Lower lobe of right lung (tissue), 2 donors: Measurements from ENCODE around the gene MACROD2. TPM values are rescaled to one million over a fixed set of nuclear protein-coding genes. Genes with fewer than 3 reads are reported as not detected.
A peak's percentile ranks its signal among the peaks of the same experiment; 100 is the strongest.
"Not testable (repeated sequence)": the region's sequence is repeated elsewhere in the genome, so short reads cannot be mapped to it uniquely, and the experiment has no call there.

Source experiments
- ATAC-seq, 2 donors: fragments of 200-7000 bp; cut with Tn5 transposase; one replicate each; pipeline ENCODE4 v1.9.1; 2020 to 2022; ENCODE audit warnings: mild to moderate bottlenecking in 2 of 2, moderate library complexity in 2 of 2
- DNase-seq: peaks from one replicate; pipeline ENCODE4 v3.0.0-alpha.2; 2020
- H3K27ac ChIP-seq: fragments of 200-600 bp; one replicate; pipeline ENCODE4 v1.8.0; 2022
- H3K27me3 ChIP-seq: fragments of 200-600 bp; one replicate; pipeline ENCODE4 v1.8.0; 2022; ENCODE audit warnings: low read depth
- H3K36me3 ChIP-seq: fragments of 200-600 bp; one replicate; pipeline ENCODE4 v1.8.0; 2022; ENCODE audit warnings: mild to moderate bottlenecking
- H3K4me1 ChIP-seq: fragments of 200-600 bp; one replicate; pipeline ENCODE4 v1.8.0; 2022
- H3K4me3 ChIP-seq: fragments of 200-600 bp; one replicate; pipeline ENCODE4 v1.8.0; 2022; ENCODE audit warnings: mild to moderate bottlenecking
- H3K9me3 ChIP-seq: fragments of 200-600 bp; one replicate; pipeline ENCODE4 v1.8.0; 2022
- CTCF ChIP-seq: fragments of 200-600 bp; IDR thresholded peaks from one replicate; pipeline ENCODE4 v1.8.0; 2022; ENCODE audit warnings: antibody characterized with exemption, mild to moderate bottlenecking
- intact Hi-C: fragments of 100-400 bp; cut with DNase I; formaldehyde crosslinking; loops from one replicate; pipeline ENCODE4 v1.11.0; 2022
- total RNA-seq: library from RNA; stranded (reverse); fragmentation: NEBNext Ultra II Directional; extraction: Animal tissue kit (Norgen Biotek cat#: 25700); gene quantifications from one replicate; pipeline ENCODE4 v1.2.1, GENCODE V29; 2021
- donor health status: DM: no; HTN: yes; CAD: no; lungs with severe emphysema.

Gene MACROD2
- total RNA-seq, 1 donor from 2014 or later: 73.0 TPM

- DNase-seq: no peak
- Histone ChIP-seq H3K4me3 (no peak overlapping the region), H3K27me3 (no peaks in the 10 kb centered on the region), H3K9me3 (no peaks in the 10 kb centered on the region), H3K4me1 (no peaks in the 10 kb centered on the region), H3K36me3 (no peaks in the 10 kb centered on the region), H3K27ac (no peak overlapping the region)
- intact Hi-C loops: no loop called here
- no peak for TF ChIP-seq CTCF
- no peak for ATAC-seq
Observed at GRCh38 chr20:13984211-13984610, 11.1 kb upstream of the MACROD2 start.

DNA sequence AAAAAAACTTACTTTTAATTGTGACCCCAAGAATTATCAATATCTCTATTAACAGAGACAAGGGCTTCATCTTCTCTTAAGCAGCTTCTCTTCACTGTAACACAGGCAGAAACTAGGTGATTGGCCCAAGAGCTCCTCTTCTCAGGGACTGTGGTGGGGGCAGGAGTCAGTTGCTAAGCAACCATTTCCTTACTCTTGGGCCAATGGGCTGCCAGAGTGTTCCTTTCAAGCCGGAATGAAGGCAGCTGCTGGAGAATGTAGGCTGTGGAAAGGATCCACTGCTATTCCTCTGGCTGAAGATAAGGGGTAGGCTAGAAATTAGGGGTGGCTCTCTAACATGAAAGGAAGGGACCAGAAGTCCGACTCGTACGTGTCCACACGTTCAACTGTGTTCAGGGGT lies 4.9 kb upstream of the MACROD2 start, which contains the start of gene SEL1L2:
Gene SEL1L2 (minus strand): TSS at position 150 of the 400 bp plus-strand sequence. CDS start 80 bp downstream, at position 70.
- Histone ChIP-seq H3K27ac (no peak within 1 kb of the TSS), H3K36me3 (no peaks in the 10 kb centered on the region), H3K4me3 (no peak within 1 kb of the TSS), H3K9me3 (peaks cover 16% of the 10 kb centered on the region), H3K27me3 (peaks cover 6% of the 10 kb centered on the region), H3K4me1 (no peaks in the 10 kb centered on the region)
- DNase-seq: no peak
- no peak for ATAC-seq
- intact Hi-C loops: no loop called here
- TF ChIP-seq CTCF: no peak

GRCh38 chr20:13991311-13991710 lies 4.0 kb upstream of the MACROD2 start:
- Histone ChIP-seq H3K4me3 (no peak overlapping the region), H3K36me3 (no peaks in the 10 kb centered on the region), H3K4me1 (no peaks in the 10 kb centered on the region), H3K27ac (no peak overlapping the region), H3K27me3 (peaks cover 6% of the 10 kb centered on the region), H3K9me3 (peaks cover 16% of the 10 kb centered on the region)
- intact Hi-C loops: no loop called here
- no peak for TF ChIP-seq CTCF
- no peak for DNase-seq
- ATAC-seq: no peak

DNA sequence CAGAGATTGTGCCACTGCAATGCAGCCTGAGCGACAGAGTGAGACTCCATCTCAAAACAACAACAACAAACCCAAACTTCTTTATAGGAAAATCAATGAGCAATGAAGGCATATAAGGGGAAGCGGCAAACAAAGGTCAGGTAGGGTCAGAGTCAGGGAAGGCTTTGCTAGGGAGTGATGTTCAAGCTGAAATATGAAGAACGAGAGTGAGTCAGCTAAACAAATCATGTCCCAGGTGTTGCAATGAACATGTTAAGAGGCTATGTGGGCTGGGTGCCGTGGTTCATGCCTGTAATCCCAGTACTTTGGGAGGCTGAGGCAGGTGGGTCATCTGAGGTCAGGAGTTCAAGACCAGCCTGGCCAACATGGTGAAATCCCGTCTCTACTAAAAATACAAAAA lies 3.4 kb upstream of the MACROD2 start:
- DNase-seq, H3K4me3 ChIP-seq, H3K27me3 ChIP-seq, ATAC-seq, H3K36me3 ChIP-seq, H3K27ac ChIP-seq, intact Hi-C loops, H3K4me1 ChIP-seq: not testable (repeated sequence)
- peaks cover 16% of the 10 kb centered on the region for H3K9me3 ChIP-seq

GRCh38 chr20:13995841-13996240 lies 525 bp downstream of the MACROD2 start:
- no peak for TF ChIP-seq CTCF
- H3K27me3 ChIP-seq: peaks cover 6% of the 10 kb centered on the region
- peak; percentile 76 to 80 for ATAC-seq
- H3K4me3 ChIP-seq: peak overlapping the region; percentile 69
- no peaks in the 10 kb centered on the region for H3K36me3 ChIP-seq
- H3K9me3 ChIP-seq: peaks cover 16% of the 10 kb centered on the region
- peak; percentile 74 for DNase-seq
- intact Hi-C loops: no loop called here
- H3K4me1 ChIP-seq: no peaks in the 10 kb centered on the region
- peak overlapping the region; percentile 60 for H3K27ac ChIP-seq

DNA sequence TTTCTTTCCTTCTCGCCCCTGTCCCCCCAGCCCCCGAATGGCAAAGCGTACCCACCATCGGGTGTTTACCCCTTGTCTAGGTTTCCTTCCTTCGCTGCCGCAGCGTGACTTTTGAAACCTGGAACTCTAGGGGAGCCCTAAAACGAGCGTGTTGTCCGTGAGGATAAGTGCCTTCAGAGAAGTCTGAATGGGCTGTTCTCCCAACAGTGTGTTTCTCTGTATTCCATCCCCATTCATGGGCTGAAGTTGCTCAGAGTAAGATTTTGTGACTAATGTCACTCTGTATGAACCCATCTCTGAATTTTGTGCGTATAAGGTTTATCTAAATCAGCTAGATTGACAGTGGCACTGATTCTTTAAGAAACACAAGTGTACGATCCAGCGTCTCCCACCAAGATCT lies 949 bp downstream of the MACROD2 start:
- no peak for TF ChIP-seq CTCF
- DNase-seq (no peak), ATAC-seq (peak in 1 of 2 donors; percentile 4)
- no peaks in the 10 kb centered on the region for H3K36me3 ChIP-seq
- H3K27ac ChIP-seq: no peak overlapping the region
- peak overlapping the region; percentile 69 for H3K4me3 ChIP-seq
- H3K4me1 ChIP-seq: no peaks in the 10 kb centered on the region
- H3K27me3 ChIP-seq: peaks cover 6% of the 10 kb centered on the region
- H3K9me3 ChIP-seq: peaks cover 16% of the 10 kb centered on the region
- intact Hi-C loops: no loop called here
